Naive B cell (primary cell): ENCODE data around the gene HDHD5. TPM values are rescaled to one million over a fixed set of nuclear protein-coding genes. Genes with fewer than 3 reads are reported as not detected.
A peak's percentile ranks its signal among the peaks of the same experiment; 100 is the strongest.

Experiments used
- ATAC-seq, 2 donors: fragments of 150-1000 bp; cut with Tn5 transposase; 2 replicates each; pipeline ENCODE4 v1.10.0; 2021; ENCODE audit warnings: low read depth in 2 of 2, mild to moderate bottlenecking in 2 of 2, moderate library complexity in 2 of 2
- DNase-seq: peaks from one replicate; pipeline ENCODE4 v3.0.0; 2022
- H3K27ac Mint-ChIP-seq, 6 donors: one replicate each; pipeline ENCODE4 v1.8.0; 2020 to 2022; ENCODE audit warnings: mild to moderate bottlenecking in 6 of 6, mixed read lengths in 6 of 6, moderate library complexity in 5 of 6, inconsistent platforms in 2 of 6
- H3K27me3 Mint-ChIP-seq, 3 donors: one replicate each; pipeline ENCODE4 v1.8.0; 2021 to 2022; ENCODE audit warnings: mixed read lengths in 3 of 3, mild to moderate bottlenecking in 1 of 3
- H3K36me3 Mint-ChIP-seq, 2 donors: one replicate each; pipeline ENCODE4 v1.8.0; 2020 to 2022; ENCODE audit warnings: mixed read lengths in 2 of 2, inconsistent platforms in 1 of 2, mild to moderate bottlenecking in 1 of 2
- H3K4me1 Mint-ChIP-seq, 3 donors: one replicate each; pipeline ENCODE4 v1.8.0; 2020 to 2022; ENCODE audit warnings: mixed read lengths in 3 of 3, inconsistent platforms in 1 of 3, mild to moderate bottlenecking in 1 of 3, moderate library complexity in 1 of 3
- H3K4me3 Mint-ChIP-seq, 8 donors: one replicate each; pipeline ENCODE4 v1.8.0; 2020 to 2022; ENCODE audit warnings: mild to moderate bottlenecking in 8 of 8, mixed read lengths in 8 of 8, moderate library complexity in 8 of 8, inconsistent platforms in 2 of 8
- H3K9me3 Mint-ChIP-seq, 7 donors: one replicate each; pipeline ENCODE4 v1.8.0; 2020 to 2022; ENCODE audit warnings: mixed read lengths in 7 of 7, mild to moderate bottlenecking in 5 of 7, inconsistent platforms in 2 of 7, moderate library complexity in 1 of 7
- polyA plus RNA-seq, 6 donors: library from polyadenylated mRNA; unstranded; fragments of 300-500 nt; fragmentation: Illumina TruSeq; gene quantifications; one replicate each; pipeline ENCODE4 v1.2.3, GENCODE V29; 2021; ENCODE audit warnings: low read depth in 6 of 6

The HDHD5 gene
- polyA plus RNA-seq = 10 to 100 TPM; 32.4 to 60.6 (median 46.6) TPM

GRCh38 chr22:17158568-17159503, at the start of gene HDHD5:
Gene HDHD5 (minus strand): TSS chr22:17159277. CDS start chr22:17159251, 26 bp downstream.
- DNase-seq (peak; percentile 82), ATAC-seq (peak; percentile 90 to 91)
- Mint-ChIP-seq H3K36me3 (no peaks in the 10 kb centered on the region), H3K4me1 (peaks cover 12 to 37% (median 22%) of the 10 kb centered on the region in 3 donors), H3K4me3 (peak within 1 kb of the TSS; percentile 81 to 93 (median 87)), H3K9me3 (no peaks in the 10 kb centered on the region), H3K27me3 (no peaks in the 10 kb centered on the region), H3K27ac (peak within 1 kb of the TSS in 5 of 6 donors; percentile 16 to 92 (median 78))

DNA sequence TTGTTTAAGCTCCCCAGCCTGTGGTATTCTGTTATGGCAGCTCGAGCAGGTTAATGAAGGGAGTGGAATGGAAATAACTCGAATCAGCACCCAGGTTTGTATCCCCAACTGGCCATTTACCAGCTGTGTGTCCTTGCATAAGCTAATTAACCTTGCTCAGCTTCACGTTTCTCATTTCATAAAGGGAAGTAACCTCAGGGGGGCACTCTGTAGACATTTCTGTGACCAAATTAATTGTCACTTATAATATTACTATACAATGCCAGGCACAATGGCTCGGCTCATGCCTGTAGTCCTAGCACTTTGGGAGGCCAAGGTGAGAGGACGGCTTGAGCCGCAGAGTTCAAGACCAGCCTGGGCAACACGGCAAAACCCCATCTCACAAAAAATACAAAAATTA, 46.4 kb upstream of the HDHD5 start:
- no peak overlapping the region for H3K4me3 Mint-ChIP-seq
- H3K36me3 Mint-ChIP-seq = peaks cover 17 to 24% of the 10 kb centered on the region in 2 donors
- H3K27ac Mint-ChIP-seq = peak overlapping the region in 1 of 6 donors; percentile 73

DNA sequence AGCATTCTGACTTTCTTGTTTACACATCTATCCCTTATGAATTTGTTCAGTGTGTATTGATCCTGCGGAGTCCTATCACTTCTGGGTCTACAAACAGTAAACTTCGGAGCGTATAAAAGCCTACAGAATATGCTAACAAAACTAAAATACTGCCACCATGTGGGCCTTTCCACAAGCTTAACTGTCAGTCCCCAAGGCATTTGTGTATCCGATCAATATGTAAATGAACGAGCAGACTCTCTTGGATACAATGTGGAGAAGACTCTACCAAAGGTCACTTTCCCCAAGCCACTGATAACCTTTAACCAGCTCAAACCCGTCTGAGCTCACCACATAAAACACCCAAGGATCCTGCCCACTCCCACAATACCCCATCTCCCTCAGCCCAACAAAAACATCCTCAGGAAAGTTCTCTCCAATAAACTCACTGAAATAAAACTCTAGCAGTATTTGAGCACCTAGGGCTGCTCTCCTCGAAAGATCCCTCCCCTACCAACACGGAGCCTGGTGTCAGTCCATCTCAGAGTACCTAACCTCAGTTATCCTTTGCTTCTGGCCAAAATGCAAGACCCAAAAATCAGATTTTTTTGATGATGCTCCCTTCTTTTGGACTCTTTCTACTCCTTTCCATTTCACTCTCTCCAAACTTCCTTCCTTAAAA, 42.3 kb upstream of the HDHD5 start:
- H3K4me1 Mint-ChIP-seq = peaks cover 3 to 25% (median 10%) of the 10 kb centered on the region in 3 donors
- ATAC-seq = no peak

More for the DNA sequence above, 46.4 kb upstream of the HDHD5 start:
- no peaks in the 10 kb centered on the region for H3K27me3 Mint-ChIP-seq
- no peak for ATAC-seq
- peaks cover 11 to 28% (median 14%) of the 10 kb centered on the region in 3 donors for H3K4me1 Mint-ChIP-seq
- no peaks in the 10 kb centered on the region for H3K9me3 Mint-ChIP-seq
- no peak for DNase-seq

DNA sequence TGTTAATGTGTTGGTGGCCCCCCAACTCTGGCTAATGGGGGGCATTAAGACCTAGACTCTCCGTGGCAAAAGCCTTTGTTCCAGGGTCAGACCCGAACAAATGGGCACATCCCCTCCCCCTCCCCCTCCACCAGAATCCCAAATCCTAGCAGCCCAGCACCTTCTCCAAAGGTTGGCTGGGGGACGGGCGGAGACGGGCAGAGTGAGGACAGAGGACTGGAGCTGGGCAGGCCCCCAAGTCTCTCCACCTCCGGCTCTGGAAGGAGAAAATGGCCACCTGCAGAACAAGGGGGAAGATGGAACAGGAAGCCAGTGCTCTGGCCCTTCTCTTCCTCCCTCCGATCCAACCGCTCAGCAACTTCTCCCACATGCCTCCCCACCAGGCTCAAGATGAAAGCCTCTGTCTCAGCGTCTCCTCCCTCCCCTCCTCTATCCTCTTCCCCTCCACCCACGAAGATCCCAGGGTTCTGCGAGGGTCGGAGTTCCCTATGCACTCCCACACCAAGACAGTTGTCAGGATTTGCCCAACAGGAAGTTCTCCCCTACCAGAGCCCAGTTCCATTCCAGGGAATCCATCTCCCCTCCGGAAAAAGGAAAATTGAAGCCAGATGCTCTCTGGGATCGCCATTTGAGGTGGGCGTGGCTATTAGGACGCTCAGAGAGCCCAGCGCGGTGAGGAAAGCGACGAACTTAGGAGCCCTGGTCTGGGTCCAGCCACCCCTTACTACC, 40.1 kb upstream of the HDHD5 start:
- no peaks in the 10 kb centered on the region for H3K9me3 Mint-ChIP-seq
- H3K4me3 Mint-ChIP-seq = no peak overlapping the region
- peaks cover 21 to 24% of the 10 kb centered on the region in 2 donors for H3K36me3 Mint-ChIP-seq
- peak overlapping the region in 2 of 6 donors; percentile 17 to 54 for H3K27ac Mint-ChIP-seq
- DNase-seq = no peak
- ATAC-seq = no peak
- no peaks in the 10 kb centered on the region for H3K27me3 Mint-ChIP-seq
- peaks cover 3 to 35% (median 12%) of the 10 kb centered on the region in 3 donors for H3K4me1 Mint-ChIP-seq

More for the DNA sequence above, 42.3 kb upstream of the HDHD5 start:
- Mint-ChIP-seq H3K27me3 (no peaks in the 10 kb centered on the region), H3K9me3 (no peaks in the 10 kb centered on the region), H3K36me3 (peaks cover 21 to 24% of the 10 kb centered on the region in 2 donors), H3K27ac (peak overlapping the region in 3 of 6 donors; percentile 6 to 88 (median 39)), H3K4me3 (no peak overlapping the region)
- no peak for DNase-seq

DNA sequence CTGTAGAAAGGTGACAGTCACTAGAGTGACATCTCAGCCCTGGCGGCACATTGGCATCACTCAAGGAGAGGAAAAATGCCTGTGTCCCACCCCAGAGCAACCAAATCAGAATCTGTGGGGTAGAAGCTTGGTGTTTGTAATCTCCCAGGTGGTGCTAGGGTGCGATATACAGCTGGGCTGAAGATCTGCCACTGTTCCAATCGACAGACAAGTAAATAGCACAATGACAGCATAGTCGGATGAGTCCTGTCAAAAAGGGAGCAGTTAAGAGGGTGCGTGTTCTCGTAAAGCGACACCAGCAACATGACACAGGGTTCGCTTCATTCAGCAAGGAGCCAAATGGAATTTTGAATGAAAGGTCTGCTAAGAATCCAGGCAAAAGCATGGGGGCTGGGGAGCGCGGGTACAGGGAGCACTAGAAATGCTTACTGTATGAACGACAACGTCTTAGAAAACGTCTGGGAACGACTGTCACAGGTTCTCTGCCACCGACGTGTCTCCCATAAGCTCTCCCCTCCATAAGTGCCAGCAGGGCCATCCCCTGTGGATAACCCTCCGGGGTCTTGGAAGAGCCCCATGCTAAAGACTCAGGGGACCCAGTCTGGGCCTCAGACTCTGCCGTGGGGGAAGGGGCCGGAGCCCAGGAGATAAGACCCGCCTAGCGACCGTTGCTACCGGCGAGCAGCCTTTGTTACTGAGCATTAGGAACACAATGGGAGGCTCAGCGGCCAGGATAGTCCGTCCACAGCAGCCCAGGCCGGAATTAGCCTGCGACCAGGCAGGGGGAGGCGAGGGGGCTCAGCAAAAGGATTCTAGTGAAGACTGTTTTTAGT, 39.3 kb upstream of the HDHD5 start:
- Mint-ChIP-seq H3K36me3 (peaks cover 15 to 23% of the 10 kb centered on the region in 2 donors), H3K27ac (peak overlapping the region in 2 of 6 donors; percentile 39 to 61), H3K9me3 (no peaks in the 10 kb centered on the region), H3K4me3 (peak overlapping the region in 1 of 8 donors; percentile 15), H3K27me3 (no peaks in the 10 kb centered on the region), H3K4me1 (peaks cover 3 to 32% (median 12%) of the 10 kb centered on the region in 3 donors)
- no peak for DNase-seq
- ATAC-seq = no peak

- ATAC-seq (no peak), DNase-seq (no peak)
- Mint-ChIP-seq H3K27ac (peak overlapping the region in 1 of 6 donors; percentile 63), H3K4me3 (no peak overlapping the region), H3K27me3 (no peaks in the 10 kb centered on the region), H3K36me3 (peaks cover 5 to 8% of the 10 kb centered on the region in 2 donors), H3K4me1 (peaks cover 1 to 21% (median 5%) of the 10 kb centered on the region in 3 donors), H3K9me3 (no peaks in the 10 kb centered on the region)
These were observed 35.1 kb upstream of the HDHD5 start for GRCh38 chr22:17194213-17194612.

- ATAC-seq (no peak), DNase-seq (no peak)
- Mint-ChIP-seq H3K4me3 (no peak overlapping the region), H3K9me3 (no peaks in the 10 kb centered on the region), H3K27me3 (no peaks in the 10 kb centered on the region), H3K27ac (peak overlapping the region in 1 of 6 donors; percentile 35), H3K36me3 (peaks cover 0 to 8% of the 10 kb centered on the region in 2 donors), H3K4me1 (peaks cover 1 to 16% (median 5%) of the 10 kb centered on the region in 3 donors)
These were observed 33.1 kb upstream of the HDHD5 start for GRCh38 chr22:17192186-17192585.

DNA sequence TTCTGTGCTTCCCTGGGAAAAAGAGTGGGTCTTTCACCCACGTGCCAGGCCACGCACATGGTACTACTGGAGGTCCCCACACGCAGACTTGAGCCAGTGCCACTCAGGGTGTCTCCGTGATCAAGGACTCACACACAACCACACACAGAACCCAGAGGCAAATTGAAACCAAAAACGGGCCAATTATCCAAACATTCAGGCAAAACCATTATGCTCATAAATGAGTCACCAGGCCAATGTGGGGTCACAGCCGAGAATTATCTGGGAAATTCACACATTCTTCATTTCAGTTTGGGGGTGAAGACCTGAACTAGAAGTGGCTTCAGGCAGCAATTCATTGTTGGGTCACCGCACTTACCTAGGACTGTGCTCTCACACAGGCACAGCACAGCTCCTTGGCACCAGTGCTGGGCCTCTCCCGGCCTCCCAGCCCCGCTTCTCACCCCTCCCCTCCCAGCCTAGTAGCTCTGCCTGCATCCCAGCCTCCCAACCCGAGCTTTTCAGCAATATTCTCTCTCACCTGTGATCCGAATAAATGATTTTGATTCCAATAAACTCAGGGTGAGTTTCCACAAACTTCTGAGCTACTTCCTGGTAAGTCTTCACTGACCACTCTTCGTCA, 32.2 kb upstream of the HDHD5 start:
- DNase-seq = no peak
- no peak overlapping the region for H3K4me3 Mint-ChIP-seq
- peaks cover 0 to 8% of the 10 kb centered on the region in 2 donors for H3K36me3 Mint-ChIP-seq

GRCh38 chr22:17190702-17191101, 31.6 kb upstream of the HDHD5 start:
- ATAC-seq (no peak), DNase-seq (no peak)
- no peaks in the 10 kb centered on the region for H3K27me3 Mint-ChIP-seq
- H3K4me3 Mint-ChIP-seq = no peak overlapping the region
- H3K4me1 Mint-ChIP-seq = peaks cover 1 to 16% (median 5%) of the 10 kb centered on the region in 3 donors
- peaks cover 4 to 13% of the 10 kb centered on the region in 2 donors for H3K36me3 Mint-ChIP-seq
- no peaks in the 10 kb centered on the region for H3K9me3 Mint-ChIP-seq
- no peak overlapping the region for H3K27ac Mint-ChIP-seq

More for the DNA sequence above, 32.2 kb upstream of the HDHD5 start:
- H3K9me3 Mint-ChIP-seq = no peaks in the 10 kb centered on the region
- no peak for ATAC-seq
- H3K4me1 Mint-ChIP-seq = peaks cover 1 to 16% (median 5%) of the 10 kb centered on the region in 3 donors
- no peaks in the 10 kb centered on the region for H3K27me3 Mint-ChIP-seq
- H3K27ac Mint-ChIP-seq = no peak overlapping the region

DNA sequence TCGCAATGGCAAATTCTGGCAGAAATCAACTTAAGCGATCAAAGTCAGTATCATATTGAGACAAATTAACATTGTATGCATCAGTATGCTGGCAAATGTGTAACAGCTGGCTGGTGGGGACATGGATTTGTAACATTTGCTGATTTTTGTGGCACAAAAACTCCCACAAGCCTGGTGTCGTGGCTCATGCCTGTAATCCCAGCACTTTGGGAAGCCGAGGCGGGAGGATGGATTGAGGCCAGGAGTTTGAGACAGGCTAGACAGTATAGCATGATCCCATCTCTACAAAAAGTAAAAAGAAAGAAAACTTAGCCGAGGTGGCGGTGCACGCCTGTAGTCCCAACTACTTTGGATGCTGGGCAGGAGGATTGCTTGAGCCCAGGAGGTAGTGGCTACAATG, 17.6 kb upstream of the HDHD5 start:
- Mint-ChIP-seq H3K4me1 (peaks cover 2 to 7% (median 5%) of the 10 kb centered on the region in 3 donors), H3K4me3 (no peak overlapping the region), H3K27me3 (no peaks in the 10 kb centered on the region), H3K27ac (peak overlapping the region in 1 of 6 donors; percentile 24), H3K9me3 (no peaks in the 10 kb centered on the region), H3K36me3 (peaks cover 15 to 25% of the 10 kb centered on the region in 2 donors)
- DNase-seq (no peak), ATAC-seq (no peak)

GRCh38 chr22:17172029-17172833, 13.2 kb upstream of the HDHD5 start:
- Mint-ChIP-seq H3K36me3 (no peaks in the 10 kb centered on the region), H3K9me3 (no peaks in the 10 kb centered on the region), H3K4me3 (peak overlapping the region; percentile 68 to 88 (median 80)), H3K27me3 (peaks cover 0 to 7% (median 0%) of the 10 kb centered on the region in 3 donors), H3K27ac (peak overlapping the region in 2 of 6 donors; percentile 39 to 81), H3K4me1 (peaks cover 2 to 10% (median 10%) of the 10 kb centered on the region in 3 donors)
- peak in 1 of 2 donors; percentile 1 for ATAC-seq
- DNase-seq = no peak
